ENCODE measurements around the gene HDAC9. TPM values are rescaled to one million over a fixed set of nuclear protein-coding genes. Genes with fewer than 3 reads are reported as not detected.
A peak's percentile ranks its signal among the peaks of the same experiment; 100 is the strongest.

Gene HDAC9
- total and polyA plus RNA-seq, 2 experiments from 2014 or later = 3.7 to 9.4 TPM

DNA sequence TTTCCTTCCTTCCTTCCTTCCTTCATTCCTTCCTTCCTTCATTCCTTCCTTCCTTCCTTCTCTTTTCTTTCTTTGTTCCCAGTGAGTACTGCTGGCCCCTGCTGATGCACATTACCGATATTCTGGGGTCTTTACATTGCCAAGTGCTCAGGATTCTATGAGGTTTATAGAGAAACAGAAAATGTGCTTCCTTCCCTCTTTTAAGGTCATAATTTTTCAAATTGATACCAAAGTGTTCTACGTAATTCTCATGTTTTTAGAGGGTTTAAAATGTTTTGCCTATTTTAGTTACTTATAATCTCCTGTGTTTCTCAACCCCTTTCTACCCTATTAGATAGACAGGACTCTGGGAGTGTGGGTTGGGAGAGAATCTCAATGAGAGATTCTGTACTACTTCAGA, 291.2 kb downstream of the HDAC9 start:
- TF ChIP-seq EZH2phosphoT487 (IDR thresholded peaks at IDR 0.05; ENCODE audit: low read depth, severe bottlenecking, unreplicated experiment) = no peak
- TF ChIP-seq EZH2 (IDR thresholded peaks at IDR 0.05; ENCODE audit: borderline replicate concordance) = no peak
- no peak for TF ChIP-seq CTCF (IDR thresholded peaks at IDR 0.05; ENCODE audit: poor library complexity)
- Histone ChIP-seq H3K4me1 (ENCODE audit: insufficient read depth) (no peaks in the 10 kb centered on the region), H3K4me2 (no peak overlapping the region), H3K36me3 (replicated peaks; ENCODE audit: insufficient read depth, low read depth) (no peaks in the 10 kb centered on the region), H4K20me1 (ENCODE audit: insufficient read depth, poor library complexity, severe bottlenecking) (no peaks in the 10 kb centered on the region), H3K9me2 (replicated peaks; ENCODE audit: insufficient read depth) (no peaks in the 10 kb centered on the region), H2AFZ (no peak overlapping the region), H3K4me3 (no peak overlapping the region), H3K27me3 (no peaks in the 10 kb centered on the region), H3K9me3 (ENCODE audit: low read depth) (no peaks in the 10 kb centered on the region), H3K27ac (no peak overlapping the region), H3K79me2 (no peaks in the 10 kb centered on the region)
- WGBS (ENCODE audit: low lambda C conversion rate, missing lambda C conversion rate) = 88% methylated on average over 2 of the region's 2 CpGs
- no peak for DNase-seq (ENCODE audit: low spot score)

DNA sequence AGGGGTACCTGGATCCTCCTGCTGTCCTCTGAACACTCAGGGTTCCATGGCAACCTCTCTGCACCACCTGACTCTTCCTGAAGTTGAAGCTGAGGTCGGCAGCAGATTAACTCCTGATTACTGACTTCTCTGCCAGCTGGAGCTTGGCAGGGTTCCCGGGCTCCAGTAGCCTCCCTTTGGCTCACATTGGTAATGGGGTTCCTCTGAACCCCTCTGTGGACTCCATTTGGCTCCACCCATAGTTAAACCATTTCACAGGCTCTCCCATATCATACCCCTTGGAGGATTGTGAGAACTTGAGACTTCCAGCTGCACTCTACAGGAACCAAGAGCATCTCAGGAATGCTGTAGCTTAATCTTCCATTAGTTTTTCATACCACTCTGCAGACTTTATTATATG, 292.5 kb downstream of the HDAC9 start:
- Histone ChIP-seq H2AFZ (no peak overlapping the region), H3K9me3 (ENCODE audit: low read depth) (no peaks in the 10 kb centered on the region), H3K4me2 (no peak overlapping the region), H3K27ac (no peak overlapping the region), H3K27me3 (no peaks in the 10 kb centered on the region), H3K9me2 (replicated peaks; ENCODE audit: insufficient read depth) (no peaks in the 10 kb centered on the region), H4K20me1 (ENCODE audit: insufficient read depth, poor library complexity, severe bottlenecking) (no peaks in the 10 kb centered on the region), H3K79me2 (no peaks in the 10 kb centered on the region), H3K4me3 (no peak overlapping the region), H3K36me3 (replicated peaks; ENCODE audit: insufficient read depth, low read depth) (no peaks in the 10 kb centered on the region), H3K4me1 (ENCODE audit: insufficient read depth) (peaks cover 6% of the 10 kb centered on the region)
- no peak for DNase-seq (ENCODE audit: low spot score)
- TF ChIP-seq CTCF (IDR thresholded peaks at IDR 0.05; ENCODE audit: poor library complexity) (no peak), EZH2 (IDR thresholded peaks at IDR 0.05; ENCODE audit: borderline replicate concordance) (no peak), EZH2phosphoT487 (IDR thresholded peaks at IDR 0.05; ENCODE audit: low read depth, severe bottlenecking, unreplicated experiment) (no peak)
- 77% methylated on average over 2 of the region's 2 CpGs for WGBS (ENCODE audit: low lambda C conversion rate, missing lambda C conversion rate)

DNA sequence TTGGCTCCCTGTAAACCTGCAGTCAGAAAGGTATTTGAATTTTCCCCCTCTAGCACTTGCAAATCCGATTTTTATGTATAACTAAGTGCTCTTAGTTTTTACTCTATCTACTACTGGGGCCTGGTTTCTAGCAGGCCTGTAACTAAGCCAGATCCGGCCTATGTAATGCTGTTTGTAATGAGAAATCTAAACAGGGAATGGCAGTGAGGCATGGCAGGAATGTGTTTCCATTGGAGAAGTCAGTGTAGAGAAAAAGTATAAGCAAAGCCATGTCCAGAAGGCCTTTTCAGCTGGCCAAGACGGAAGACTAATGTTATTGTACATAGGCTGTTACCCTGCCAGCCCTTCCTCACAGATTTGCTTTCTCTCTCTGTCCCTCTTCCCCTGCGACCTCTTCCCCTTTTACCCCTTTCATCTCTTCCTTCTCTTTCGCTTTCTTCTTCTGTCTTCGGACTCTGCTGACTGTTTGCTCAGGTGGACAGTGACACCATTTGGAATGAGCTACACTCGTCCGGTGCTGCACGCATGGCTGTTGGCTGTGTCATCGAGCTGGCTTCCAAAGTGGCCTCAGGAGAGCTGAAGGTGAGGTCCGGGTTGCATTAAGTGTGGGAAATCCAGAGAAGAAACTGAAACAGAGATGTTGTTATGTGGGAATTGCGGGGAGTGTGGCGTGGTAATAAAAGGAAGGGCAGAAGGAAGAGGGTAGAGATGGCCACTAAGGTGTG, 297.5 kb downstream of the HDAC9 start:
- Histone ChIP-seq H3K4me2 (peak overlapping the region; percentile 43), H3K9me3 (ENCODE audit: low read depth) (no peaks in the 10 kb centered on the region), H2AFZ (peak overlapping the region; percentile 59), H3K4me3 (no peak overlapping the region), H3K79me2 (no peaks in the 10 kb centered on the region), H3K27ac (peak overlapping the region; percentile 62), H3K9me2 (replicated peaks; ENCODE audit: insufficient read depth) (no peaks in the 10 kb centered on the region), H4K20me1 (ENCODE audit: insufficient read depth, poor library complexity, severe bottlenecking) (no peaks in the 10 kb centered on the region), H3K36me3 (replicated peaks; ENCODE audit: insufficient read depth, low read depth) (no peaks in the 10 kb centered on the region), H3K27me3 (no peaks in the 10 kb centered on the region), H3K4me1 (ENCODE audit: insufficient read depth) (peaks cover 12% of the 10 kb centered on the region)
- WGBS (ENCODE audit: low lambda C conversion rate, missing lambda C conversion rate) = 75% methylated on average over 13 of the region's 13 CpGs
- no peak for TF ChIP-seq CTCF (IDR thresholded peaks at IDR 0.05; ENCODE audit: poor library complexity)
- no peak for TF ChIP-seq EZH2phosphoT487 (IDR thresholded peaks at IDR 0.05; ENCODE audit: low read depth, severe bottlenecking, unreplicated experiment)
- TF ChIP-seq EZH2 (IDR thresholded peaks at IDR 0.05; ENCODE audit: borderline replicate concordance) = no peak
- peak; percentile 24 for DNase-seq (ENCODE audit: low spot score)

Measured in hepatocyte (in vitro differentiated cells).